Trophoblast cell (in vitro differentiated cells and primary cell): Measurements from ENCODE around the gene ARMC9.

Source experiments
- DNase-seq, 2 donors: peaks; one replicate each; pipeline ENCODE4 v3.0.0-alpha.2; 2016
- H2AFZ ChIP-seq: 2 replicates; pipeline ENCODE4 v1.6.1; 2013; ENCODE audit warnings: low read length, moderate library complexity, mild to moderate bottlenecking; ENCODE audit not compliant: insufficient read depth, poor library complexity
- H2AK5ac ChIP-seq: 2 replicates; pipeline ENCODE4 v1.6.1; 2013; ENCODE audit warnings: mild to moderate bottlenecking, low read length
- H2BK120ac ChIP-seq: 2 replicates; pipeline ENCODE4 v1.6.1; 2013; ENCODE audit warnings: low read length, mild to moderate bottlenecking, moderate library complexity; ENCODE audit not compliant: insufficient read depth, poor library complexity
- H2BK12ac ChIP-seq: 2 replicates; pipeline ENCODE4 v1.6.1; 2013; ENCODE audit warnings: mild to moderate bottlenecking, low read length, moderate library complexity
- H2BK5ac ChIP-seq: 2 replicates; pipeline ENCODE4 v1.6.1; 2013; ENCODE audit warnings: low read length, low read depth, moderate library complexity, mild to moderate bottlenecking; ENCODE audit not compliant: poor library complexity
- H3K14ac ChIP-seq: 2 replicates; pipeline ENCODE4 v1.6.1; 2013; ENCODE audit warnings: mild to moderate bottlenecking, low read length
- H3K18ac ChIP-seq: 2 replicates; pipeline ENCODE4 v1.6.1; 2013; ENCODE audit warnings: mild to moderate bottlenecking, low read length
- H3K23ac ChIP-seq: 2 replicates; pipeline ENCODE4 v1.6.1; 2013; ENCODE audit warnings: low read length
- H3K27ac ChIP-seq: 2 replicates; pipeline ENCODE4 v1.5.1; 2013; ENCODE audit warnings: low read depth, mild to moderate bottlenecking, inconsistent platforms, low read length, moderate library complexity
- H3K27me3 ChIP-seq: 2 replicates; pipeline ENCODE4 v1.6.1; 2013; ENCODE audit warnings: inconsistent platforms, mild to moderate bottlenecking, low read length, moderate library complexity; ENCODE audit not compliant: insufficient read depth
- H3K36me3 ChIP-seq, 2 experiments: 1 replicate in 1 of 2; 2 replicates in 1 of 2; pipeline ENCODE4 v1.6.1; 2013; ENCODE audit warnings: low read length in 2 of 2, mild to moderate bottlenecking in 2 of 2, moderate library complexity in 1 of 2; ENCODE audit not compliant: insufficient read depth in 2 of 2, control insufficient read depth in 1 of 2
- H3K4ac ChIP-seq: 2 replicates; pipeline ENCODE4 v1.6.1; 2013; ENCODE audit warnings: low read depth, mild to moderate bottlenecking, low read length, moderate library complexity
- H3K4me1 ChIP-seq, 2 experiments: 1 replicate in 1 of 2; 2 replicates in 1 of 2; pipeline ENCODE4 v1.6.1; 2013; ENCODE audit warnings: low read length in 2 of 2, mild to moderate bottlenecking in 2 of 2, moderate library complexity in 1 of 2; ENCODE audit not compliant: insufficient read depth in 2 of 2, control insufficient read depth in 1 of 2
- H3K4me2 ChIP-seq: 2 replicates; pipeline ENCODE4 v1.6.1; 2013; ENCODE audit warnings: inconsistent platforms, mild to moderate bottlenecking, low read length, moderate library complexity
- H3K4me3 ChIP-seq: 2 replicates; pipeline ENCODE4 v1.5.1; 2013; ENCODE audit warnings: mild to moderate bottlenecking, low read depth, low read length, inconsistent platforms
- H3K79me1 ChIP-seq: one replicate; pipeline ENCODE4 v1.6.1; 2013; ENCODE audit warnings: low read length
- H3K79me2 ChIP-seq: 2 replicates; pipeline ENCODE4 v1.6.1; 2013; ENCODE audit warnings: low read length, mild to moderate bottlenecking; ENCODE audit not compliant: control insufficient read depth, insufficient read depth, poor library complexity
- H3K9ac ChIP-seq: 2 replicates; pipeline ENCODE4 v1.6.1; 2013; ENCODE audit warnings: mild to moderate bottlenecking, low read length
- H3K9me3 ChIP-seq: 2 replicates; pipeline ENCODE4 v1.6.1; 2013; ENCODE audit warnings: low read depth, mild to moderate bottlenecking, control low read depth, inconsistent platforms, low read length; ENCODE audit not compliant: insufficient read depth
- H4K12ac ChIP-seq: 2 replicates; pipeline ENCODE4 v1.6.1; 2013; ENCODE audit warnings: low read depth, mild to moderate bottlenecking, low read length, moderate library complexity
- H4K8ac ChIP-seq: 2 replicates; pipeline ENCODE4 v1.6.1; 2013; ENCODE audit warnings: low read depth, mild to moderate bottlenecking, low read length, moderate library complexity
- H4K91ac ChIP-seq: one replicate; pipeline ENCODE4 v1.6.1; 2013; ENCODE audit warnings: low read depth, mild to moderate bottlenecking, low read length, moderate library complexity
- WGBS: extraction: QIAGEN DNeasy Blood & Tissue Kit; methylation state at CpG from one replicate; pipeline ENCODE4 v1.1.7; 2013; ENCODE audit warnings: missing lambda C conversion rate; ENCODE audit not compliant: insufficient read length, insufficient coverage; ENCODE audit errors: extremely low coverage; 5-methylcytosine and 5-hydroxymethylcytosine counted together

ARMC9 gene

GRCh38 chr2:231308219-231308618 is 109.8 kb downstream of the ARMC9 start:
- no CpG with 5 or more reads among the region's 6 CpGs for WGBS

GRCh38 chr2:231308631-231309428 is 110.4 kb downstream of the ARMC9 start:
- no peak overlapping the region for H3K4me3 ChIP-seq
- no peaks in the 10 kb centered on the region for H3K9me3 ChIP-seq
- no peak overlapping the region for H3K9ac ChIP-seq
- no peak overlapping the region for H4K91ac ChIP-seq
- no peak overlapping the region for H3K14ac ChIP-seq
- H4K8ac ChIP-seq: no peak overlapping the region
- H3K27ac ChIP-seq: no peak overlapping the region
- no peak overlapping the region for H2AFZ ChIP-seq
- H3K23ac ChIP-seq: no peak overlapping the region
- no peaks in the 10 kb centered on the region for H3K36me3 ChIP-seq
- H3K27me3 ChIP-seq: no peaks in the 10 kb centered on the region
- H2AK5ac ChIP-seq: no peak overlapping the region
- no peak overlapping the region for H2BK5ac ChIP-seq
- no peaks in the 10 kb centered on the region for H3K79me2 ChIP-seq
- no peak overlapping the region for H4K12ac ChIP-seq
- no peaks in the 10 kb centered on the region for H3K4me1 ChIP-seq
- no peak overlapping the region for H3K4me2 ChIP-seq
- H3K4ac ChIP-seq: no peak overlapping the region
- peak; percentile 96 to 99 for DNase-seq
- H3K18ac ChIP-seq: no peak overlapping the region
- WGBS: no CpG with 5 or more reads among the region's 16 CpGs
- H3K79me1 ChIP-seq: no peaks in the 10 kb centered on the region
- no peak overlapping the region for H2BK120ac ChIP-seq
- no peak overlapping the region for H2BK12ac ChIP-seq

More at GRCh38 chr2:231308219-231308618, 109.8 kb downstream of the ARMC9 start:
- Histone ChIP-seq H2AK5ac (no peak overlapping the region), H3K27me3 (no peaks in the 10 kb centered on the region), H2BK5ac (no peak overlapping the region), H2BK120ac (no peak overlapping the region), H3K9ac (no peak overlapping the region), H3K4ac (no peak overlapping the region), H3K4me3 (no peak overlapping the region), H4K8ac (no peak overlapping the region), H3K18ac (no peak overlapping the region), H3K23ac (no peak overlapping the region), H3K79me2 (no peaks in the 10 kb centered on the region), H2BK12ac (no peak overlapping the region), H3K36me3 (no peaks in the 10 kb centered on the region), H3K4me1 (no peaks in the 10 kb centered on the region), H3K4me2 (no peak overlapping the region), H3K27ac (no peak overlapping the region), H4K12ac (no peak overlapping the region), H3K9me3 (no peaks in the 10 kb centered on the region), H4K91ac (no peak overlapping the region), H3K79me1 (no peaks in the 10 kb centered on the region), H3K14ac (no peak overlapping the region), H2AFZ (no peak overlapping the region)
- DNase-seq: no peak

- H4K91ac ChIP-seq: no peak overlapping the region
- no peaks in the 10 kb centered on the region for H3K9me3 ChIP-seq
- no peak overlapping the region for H2BK12ac ChIP-seq
- DNase-seq: no peak
- no peak overlapping the region for H3K18ac ChIP-seq
- H2BK120ac ChIP-seq: no peak overlapping the region
- H3K23ac ChIP-seq: no peak overlapping the region
- no peaks in the 10 kb centered on the region for H3K79me2 ChIP-seq
- no peak overlapping the region for H3K14ac ChIP-seq
- no peak overlapping the region for H3K4ac ChIP-seq
- no peak overlapping the region for H3K4me2 ChIP-seq
- H3K36me3 ChIP-seq: no peaks in the 10 kb centered on the region
- no peaks in the 10 kb centered on the region for H3K4me1 ChIP-seq
- no peak overlapping the region for H2AK5ac ChIP-seq
- WGBS: no CpG with 5 or more reads among the region's 5 CpGs
- no peak overlapping the region for H2BK5ac ChIP-seq
- no peak overlapping the region for H4K8ac ChIP-seq
- H2AFZ ChIP-seq: no peak overlapping the region
- no peaks in the 10 kb centered on the region for H3K79me1 ChIP-seq
- no peak overlapping the region for H3K9ac ChIP-seq
- no peak overlapping the region for H3K4me3 ChIP-seq
- no peak overlapping the region for H4K12ac ChIP-seq
- H3K27ac ChIP-seq: no peak overlapping the region
- no peaks in the 10 kb centered on the region for H3K27me3 ChIP-seq
Measured at GRCh38 chr2:231312066-231312465, 113.6 kb downstream of the ARMC9 start.

GRCh38 chr2:231315896-231316295 is 117.5 kb downstream of the ARMC9 start:
- H2BK120ac ChIP-seq: no peak overlapping the region
- WGBS: no CpG with 5 or more reads among the region's 3 CpGs
- no peak overlapping the region for H3K9ac ChIP-seq
- no peak overlapping the region for H3K27ac ChIP-seq
- H2BK12ac ChIP-seq: no peak overlapping the region
- no peak overlapping the region for H3K14ac ChIP-seq
- no peaks in the 10 kb centered on the region for H3K79me2 ChIP-seq
- no peak overlapping the region for H3K4me3 ChIP-seq
- H3K79me1 ChIP-seq: no peaks in the 10 kb centered on the region
- no peak for DNase-seq
- peaks cover 0 to 2% of the 10 kb centered on the region in 2 experiments for H3K36me3 ChIP-seq
- H3K4me1 ChIP-seq: no peaks in the 10 kb centered on the region
- H3K18ac ChIP-seq: no peak overlapping the region
- no peak overlapping the region for H3K4me2 ChIP-seq
- H3K9me3 ChIP-seq: no peaks in the 10 kb centered on the region
- no peak overlapping the region for H2AFZ ChIP-seq
- no peak overlapping the region for H4K8ac ChIP-seq
- no peak overlapping the region for H4K12ac ChIP-seq
- H3K4ac ChIP-seq: no peak overlapping the region
- no peak overlapping the region for H2AK5ac ChIP-seq
- no peak overlapping the region for H2BK5ac ChIP-seq
- H3K27me3 ChIP-seq: no peaks in the 10 kb centered on the region
- no peak overlapping the region for H4K91ac ChIP-seq
- H3K23ac ChIP-seq: no peak overlapping the region
